D721Med (cell line): ENCODE data around the gene TRIM75.
"Not testable (repeated sequence)": the region's sequence is repeated elsewhere in the genome, so short reads cannot be mapped to it uniquely, and the experiment has no call there.

Source experiments
- DNase-seq: peaks from one replicate; pipeline ENCODE4 v3.0.0; 2011; ENCODE audit warnings: low spot score; ENCODE audit not compliant: insufficient read length
- FAIRE-seq: peaks from 2 replicates; lab custom pipeline; 2011; peaks lifted over from hg19 to GRCh38; lab: Jason Lieb, UNC
- CTCF ChIP-seq: IDR thresholded peaks from 2 replicates; pipeline ENCODE4 v1.5.1; 2012; ENCODE audit warnings: mild to moderate bottlenecking, control low read depth; ENCODE audit not compliant: insufficient read depth; ENCODE audit errors: missing control alignments

Gene TRIM75

GRCh38 chr4:165011403-165011802 is 42.3 kb upstream of the TRIM75 start:
- no peak for TF ChIP-seq CTCF
- no peak for DNase-seq

GRCh38 chr4:165013691-165014090 is 40.0 kb upstream of the TRIM75 start:
- DNase-seq = no peak
- no peak for FAIRE-seq
- TF ChIP-seq CTCF = no peak

More at GRCh38 chr4:165011403-165011802, 42.3 kb upstream of the TRIM75 start:
- no peak for FAIRE-seq

- TF ChIP-seq CTCF = no peak
- no peak for DNase-seq
- FAIRE-seq = no peak
These were observed 36.7 kb upstream of the TRIM75 start for GRCh38 chr4:165016971-165017370.

- not testable (repeated sequence) for DNase-seq, FAIRE-seq
These were observed 33.7 kb upstream of the TRIM75 start for GRCh38 chr4:165019995-165020394.

- FAIRE-seq, DNase-seq: not testable (repeated sequence)
These were observed 27.9 kb upstream of the TRIM75 start for GRCh38 chr4:165025782-165026181.

- no peak for DNase-seq
- no peak for TF ChIP-seq CTCF
- no peak for FAIRE-seq
These were observed 25.8 kb upstream of the TRIM75 start for GRCh38 chr4:165027762-165028402.

GRCh38 chr4:165031436-165032211 is 22.0 kb upstream of the TRIM75 start, which contains the start of gene TRIM60:
Gene TRIM60 (plus strand): TSS chr4:165031999. CDS start chr4:165040073, 8,074 bp downstream.
- FAIRE-seq (no peak), DNase-seq (no peak)
- no peak for TF ChIP-seq CTCF

GRCh38 chr4:165048170-165048569 is 5.5 kb upstream of the TRIM75 start:
- DNase-seq = no peak
- no peak for FAIRE-seq
- no peak for TF ChIP-seq CTCF
